ENCODE results near the gene PPP2R2C. TPM values are rescaled to one million over a fixed set of nuclear protein-coding genes. Genes with fewer than 3 reads are reported as not detected.

PPP2R2C gene
- total and polyA plus RNA-seq, 2 of the 4 experiments (the other 2 are of a cell fraction): 0.03 TPM; not detected in 1

DNA sequence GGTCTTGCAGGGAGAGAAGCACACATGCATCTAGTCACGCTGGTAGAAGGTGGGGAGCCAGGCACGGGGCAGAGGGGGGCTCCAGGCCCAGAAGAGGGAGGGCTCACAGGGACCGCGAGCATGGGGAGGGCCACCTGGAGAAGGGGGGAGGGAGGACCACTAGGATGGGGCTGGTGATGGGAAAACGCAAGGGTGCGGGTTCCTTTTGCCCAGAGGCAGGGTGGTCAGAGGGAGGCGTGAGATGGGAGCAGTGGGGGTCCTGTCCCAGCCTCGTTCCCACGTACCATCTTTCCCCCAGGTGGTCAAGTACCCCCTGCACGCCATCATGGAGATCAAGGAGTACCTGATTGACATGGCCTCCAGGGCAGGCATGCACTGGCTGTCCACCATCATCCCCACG, 172.1 kb downstream of the PPP2R2C start:
- TF ChIP-seq CEBPB (IDR thresholded peaks at IDR 0.05; ENCODE audit: low read depth, low read length) (no peak), SMC3 (IDR thresholded peaks at IDR 0.05; ENCODE audit: low read depth, low read length) (no peak), RFX5 (IDR thresholded peaks at IDR 0.05; ENCODE audit: low read depth, low read length) (no peak), MXI1 (IDR thresholded peaks at IDR 0.05; ENCODE audit: borderline replicate concordance, low read depth, low read length) (no peak), NFE2L2 (IDR thresholded peaks at IDR 0.05; ENCODE audit: low read depth, low read length) (no peak), RCOR1 (IDR thresholded peaks at IDR 0.05; ENCODE audit: insufficient replicate concordance, low read length) (no peak), POLR2A (IDR thresholded peaks at IDR 0.05; ENCODE audit: low read depth, low read length) (no peak), FOS (IDR thresholded peaks at IDR 0.05; ENCODE audit: low read depth, low read length) (no peak), MAFK (IDR thresholded peaks at IDR 0.05; ENCODE audit: low read depth, low read length) (no peak), CHD1 (IDR thresholded peaks at IDR 0.05; ENCODE audit: low read depth, low read length) (no peak), BHLHE40 (IDR thresholded peaks at IDR 0.05; ENCODE audit: low read depth, low read length) (no peak), RAD21 (IDR thresholded peaks at IDR 0.05; ENCODE audit: low read length) (no peak)
- TF ChIP-seq, protein P1, sequence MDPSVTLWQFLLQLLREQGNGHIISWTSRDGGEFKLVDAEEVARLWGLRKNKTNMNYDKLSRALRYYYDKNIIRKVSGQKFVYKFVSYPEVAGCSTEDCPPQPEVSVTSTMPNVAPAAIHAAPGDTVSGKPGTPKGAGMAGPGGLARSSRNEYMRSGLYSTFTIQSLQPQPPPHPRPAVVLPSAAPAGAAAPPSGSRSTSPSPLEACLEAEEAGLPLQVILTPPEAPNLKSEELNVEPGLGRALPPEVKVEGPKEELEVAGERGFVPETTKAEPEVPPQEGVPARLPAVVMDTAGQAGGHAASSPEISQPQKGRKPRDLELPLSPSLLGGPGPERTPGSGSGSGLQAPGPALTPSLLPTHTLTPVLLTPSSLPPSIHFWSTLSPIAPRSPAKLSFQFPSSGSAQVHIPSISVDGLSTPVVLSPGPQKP (IDR thresholded peaks at IDR 0.05; ENCODE audit: borderline replicate concordance, low read depth, low read length): no peak
- TF ChIP-seq, protein P2, sequence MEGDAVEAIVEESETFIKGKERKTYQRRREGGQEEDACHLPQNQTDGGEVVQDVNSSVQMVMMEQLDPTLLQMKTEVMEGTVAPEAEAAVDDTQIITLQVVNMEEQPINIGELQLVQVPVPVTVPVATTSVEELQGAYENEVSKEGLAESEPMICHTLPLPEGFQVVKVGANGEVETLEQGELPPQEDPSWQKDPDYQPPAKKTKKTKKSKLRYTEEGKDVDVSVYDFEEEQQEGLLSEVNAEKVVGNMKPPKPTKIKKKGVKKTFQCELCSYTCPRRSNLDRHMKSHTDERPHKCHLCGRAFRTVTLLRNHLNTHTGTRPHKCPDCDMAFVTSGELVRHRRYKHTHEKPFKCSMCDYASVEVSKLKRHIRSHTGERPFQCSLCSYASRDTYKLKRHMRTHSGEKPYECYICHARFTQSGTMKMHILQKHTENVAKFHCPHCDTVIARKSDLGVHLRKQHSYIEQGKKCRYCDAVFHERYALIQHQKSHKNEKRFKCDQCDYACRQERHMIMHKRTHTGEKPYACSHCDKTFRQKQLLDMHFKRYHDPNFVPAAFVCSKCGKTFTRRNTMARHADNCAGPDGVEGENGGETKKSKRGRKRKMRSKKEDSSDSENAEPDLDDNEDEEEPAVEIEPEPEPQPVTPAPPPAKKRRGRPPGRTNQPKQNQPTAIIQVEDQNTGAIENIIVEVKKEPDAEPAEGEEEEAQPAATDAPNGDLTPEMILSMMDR (conservative IDR thresholded peaks at IDR 0.05; ENCODE audit: low read depth, low read length): no peak
- WGBS, 2 experiments (ENCODE audit: extremely low coverage in 2 of 2, insufficient read length in 1 of 2): 68% methylated on average over 4 of the region's 11 CpGs; no CpG with 5 or more reads in 1 of the 2 experiments
- H2AFZ ChIP-seq (replicated peaks; ENCODE audit: low read length, poor library complexity): no peak overlapping the region
- peaks cover 19% of the 10 kb centered on the region for H3K9me1 ChIP-seq (ENCODE audit: insufficient read depth, low read length)
- H3K27ac ChIP-seq (ENCODE audit: insufficient read depth, low read length): no peak overlapping the region
- peaks cover 2% of the 10 kb centered on the region; the same call in 1 of the 2 replicates for H3K4me1 ChIP-seq (ENCODE audit: control insufficient read depth, insufficient read depth, low read length)
- H3K4me2 ChIP-seq (ENCODE audit: low read depth, low read length): no peak overlapping the region
- no peak overlapping the region for H2BK120ac ChIP-seq (ENCODE audit: low read depth, low read length)
- H2BK15ac ChIP-seq (ENCODE audit: low read depth, low read length): no peak overlapping the region
- no peak overlapping the region for H3K4me3 ChIP-seq (ENCODE audit: insufficient read depth, low read depth, low read length)
- H2BK5ac ChIP-seq (ENCODE audit: low read depth, low read length, poor library complexity, severe bottlenecking): no peak overlapping the region
- no peak overlapping the region for H2BK20ac ChIP-seq (ENCODE audit: low read depth, low read length)
- CTCF ChIA-PET: no interaction called here
- ATAC-seq (ENCODE audit: low read depth) (no peak), DNase-seq (no peak)
- POLR2A ChIA-PET (ENCODE audit: unreplicated experiment): no interaction called here
- no peaks in the 10 kb centered on the region for H3K79me1 ChIP-seq (ENCODE audit: low read depth in 1 of 2, low read length in 2 of 2)
- peaks cover 9% of the 10 kb centered on the region for H4K20me1 ChIP-seq (ENCODE audit: insufficient read depth, low read length)
- in situ Hi-C loops (cut with MboI; ENCODE audit: low sequenced_read_pairs): no loop called here
- dilution Hi-C loops (cut with HindIII; ENCODE audit: low sequenced_read_pairs, unreplicated experiment): no loop called here
- intact Hi-C loops (cut with micrococcal nuclease): no loop called here
- H3K27me3 ChIP-seq (ENCODE audit: control insufficient read depth, insufficient read depth, low read length): no peaks in the 10 kb centered on the region
- H4K91ac ChIP-seq (ENCODE audit: insufficient read depth, low read depth, low read length): no peak overlapping the region
- no peak overlapping the region for H3K18ac ChIP-seq (ENCODE audit: low read depth, low read length)
- no peak overlapping the region for H2AK5ac ChIP-seq (ENCODE audit: low read depth, low read length)
- H3K9me3 ChIP-seq (ENCODE audit: control insufficient read depth, insufficient read depth, low read length): no peaks in the 10 kb centered on the region
- no peak overlapping the region for H2AK9ac ChIP-seq (replicated peaks; ENCODE audit: low read depth, low read length, poor library complexity)
- peaks cover 60% of the 10 kb centered on the region for H3K36me3 ChIP-seq (ENCODE audit: control insufficient read depth, insufficient read depth, low read length)
- no peak overlapping the region for H4K8ac ChIP-seq (ENCODE audit: low read depth in 2 of 2, low read length in 2 of 2)
- no peak overlapping the region for H3K23ac ChIP-seq (ENCODE audit: low read depth, low read length)
- no peak overlapping the region for H3K14ac ChIP-seq (replicated peaks; ENCODE audit: low read depth, low read length)
- no peak overlapping the region for H3K9ac ChIP-seq (ENCODE audit: low read depth, low read length)
- H3K4ac ChIP-seq (ENCODE audit: low read depth, low read length): no peak overlapping the region
- no TSS peak for BruUV-seq (replicated peaks)
- H3K56ac ChIP-seq (ENCODE audit: extremely low read depth, insufficient read depth, low read length): no peak overlapping the region
- no peak overlapping the region for H4K5ac ChIP-seq (ENCODE audit: low read depth, low read length)

Data from IMR-90 (cell line).